GM06990 (cell line): ENCODE measurements around the gene RIOK3.

ENCODE experiments used
- DNase-seq: peaks from one replicate; pipeline ENCODE4 v3.0.0-alpha.2; 2011; ENCODE audit not compliant: insufficient read length; ENCODE audit errors: extremely low read depth
- H3K27me3 ChIP-seq: replicated peaks from 2 replicates; pipeline ENCODE4 v1.6.0; 2011; ENCODE audit warnings: low read length; ENCODE audit not compliant: control insufficient read depth, insufficient read depth
- H3K36me3 ChIP-seq: 2 replicates; pipeline ENCODE4 v1.5.1; 2011; ENCODE audit warnings: low read length; ENCODE audit not compliant: control insufficient read depth, insufficient read depth
- H3K4me3 ChIP-seq: replicated peaks from 2 replicates; pipeline ENCODE4 v1.5.1; 2011; ENCODE audit warnings: low read depth, mild to moderate bottlenecking, control low read depth, low read length
- CTCF ChIP-seq: IDR thresholded peaks from 2 replicates; pipeline ENCODE4 v1.5.1; 2011; ENCODE audit warnings: low read length, control low read depth, mild to moderate bottlenecking, inconsistent platforms; ENCODE audit not compliant: insufficient read depth, poor library complexity, severe bottlenecking

Gene RIOK3

GRCh38 chr18:23501626-23502025 is 48.5 kb downstream of the RIOK3 start:
- DNase-seq: no peak
- Histone ChIP-seq H3K4me3 (no peak overlapping the region), H3K36me3 (peaks cover 2% of the 10 kb centered on the region; the same call in 1 of the 2 replicates), H3K27me3 (no peaks in the 10 kb centered on the region)
- TF ChIP-seq CTCF: no peak

- Histone ChIP-seq H3K4me3 (peak overlapping the region; percentile 84), H3K27me3 (no peaks in the 10 kb centered on the region), H3K36me3 (peaks cover 2% of the 10 kb centered on the region; the same call in 1 of the 2 replicates)
- DNase-seq: no peak
- no peak for TF ChIP-seq CTCF
These were observed 49.5 kb downstream of the RIOK3 start for GRCh38 chr18:23502516-23503037.

- H3K4me3 ChIP-seq: peak within 1 kb of the TSS; percentile 84
- no peaks in the 10 kb centered on the region for H3K27me3 ChIP-seq
- H3K36me3 ChIP-seq: peaks cover 6% of the 10 kb centered on the region
- peak; percentile 40 for TF ChIP-seq CTCF
- peak; percentile 98 for DNase-seq
These were observed 50.2 kb downstream of the RIOK3 start, which contains the start of gene RMC1 for GRCh38 chr18:23503038-23503962. Gene RMC1, plus strand, starts transcription at chr18:23503511. Its CDS starts 108 bp downstream, at chr18:23503619.

- no peak for DNase-seq
- no peak for TF ChIP-seq CTCF
- Histone ChIP-seq H3K36me3 (peaks cover 10% of the 10 kb centered on the region), H3K27me3 (no peaks in the 10 kb centered on the region), H3K4me3 (peak overlapping the region; percentile 76)
These were observed 50.9 kb downstream of the RIOK3 start for GRCh38 chr18:23503963-23504344.

GRCh38 chr18:23504720-23505119 is 51.6 kb downstream of the RIOK3 start:
- DNase-seq: peak; percentile 46
- TF ChIP-seq CTCF: no peak
- Histone ChIP-seq H3K36me3 (peaks cover 10% of the 10 kb centered on the region), H3K27me3 (no peaks in the 10 kb centered on the region), H3K4me3 (peak overlapping the region; percentile 76)
